ENCODE measurements around the gene PRRC1.

PRRC1 gene

GRCh38 chr5:127572930-127573329 lies 55.5 kb downstream of the PRRC1 start:
- no peak for TF ChIP-seq CTCF (IDR thresholded peaks at IDR 0.05; ENCODE audit: low read depth, low read length)
- no peak for DNase-seq (ENCODE audit: extremely low read depth, low read depth)

- DNase-seq (ENCODE audit: extremely low read depth, low read depth), result no peak
- no peak for TF ChIP-seq CTCF (IDR thresholded peaks at IDR 0.05; ENCODE audit: low read depth, low read length)
These were observed 57.6 kb downstream of the PRRC1 start for GRCh38 chr5:127574852-127575679.

- no peak for TF ChIP-seq CTCF (IDR thresholded peaks at IDR 0.05; ENCODE audit: low read depth, low read length)
- DNase-seq (ENCODE audit: extremely low read depth, low read depth), result no peak
These were observed 60.0 kb downstream of the PRRC1 start for GRCh38 chr5:127577458-127577857.

- TF ChIP-seq CTCF (IDR thresholded peaks at IDR 0.05; ENCODE audit: low read depth, low read length), result no peak
These were observed 63.3 kb downstream of the PRRC1 start for GRCh38 chr5:127580731-127581130.

GRCh38 chr5:127581450-127581849 lies 64.0 kb downstream of the PRRC1 start:
- TF ChIP-seq CTCF (IDR thresholded peaks at IDR 0.05; ENCODE audit: low read depth, low read length), result no peak
- no peak for DNase-seq (ENCODE audit: extremely low read depth, low read depth)

More at GRCh38 chr5:127580731-127581130, 63.3 kb downstream of the PRRC1 start:
- no peak for DNase-seq (ENCODE audit: extremely low read depth, low read depth)

GRCh38 chr5:127582773-127583370 lies 65.4 kb downstream of the PRRC1 start:
- DNase-seq (ENCODE audit: extremely low read depth, low read depth), result no peak
- TF ChIP-seq CTCF (IDR thresholded peaks at IDR 0.05; ENCODE audit: low read depth, low read length), result no peak

GRCh38 chr5:127583866-127584265 lies 66.4 kb downstream of the PRRC1 start:
- no peak for DNase-seq (ENCODE audit: extremely low read depth, low read depth)
- TF ChIP-seq CTCF (IDR thresholded peaks at IDR 0.05; ENCODE audit: low read depth, low read length), result no peak
